HepG2 (cell line): Measurements from ENCODE around the gene WNT7A. TPM values are rescaled to one million over a fixed set of nuclear protein-coding genes. Genes with fewer than 3 reads are reported as not detected.

ENCODE experiments used
- ATAC-seq: fragments of 200-7000 bp; cut with Tn5 transposase; 3 replicates; pipeline ENCODE4 v1.9.1; 2020; ENCODE audit warnings: mild to moderate bottlenecking, moderate library complexity
- BruUV-seq: library from RNA; stranded (reverse); fragments of 400-500 nt; replicated peaks from 2 replicates; lab custom pipeline; 2021; lab: Mats Ljungman, UMichigan
- CTCF ChIA-PET: fragments of 300-600 bp; formaldehyde crosslinking; extraction: SDS; loops from one replicate; lab custom pipeline; 2021; ENCODE audit warnings: low total read pairs, inconsistent platforms, low intra/inter-chr PET ratio; lab: Yijun Ruan, JAX
- POLR2A ChIA-PET: fragments of 350-600 bp; sonication (Branson Sonifier 250); formaldehyde crosslinking; loops from one replicate; lab custom pipeline; 2020; ENCODE audit warnings: antibody characterized with exemption, inconsistent platforms; lab: Yijun Ruan, JAX
- DNase-seq: peaks from one replicate; pipeline ENCODE4 v3.0.0-alpha.2; 2015; ENCODE audit warnings: low spot score
- FAIRE-seq: peaks from 3 replicates; lab custom pipeline; 2011; peaks lifted over from hg19 to GRCh38; lab: Jason Lieb, UNC
- H2AFZ ChIP-seq: one replicate; pipeline ENCODE4 v1.6.1; 2011; ENCODE audit warnings: low read length, inconsistent platforms
- H3K27ac ChIP-seq: fragments of 300-600 bp; 3 replicates; pipeline ENCODE4 v1.8.0; 2011; ENCODE audit warnings: mixed run types, mild to moderate bottlenecking, mixed read lengths, low read length, inconsistent platforms; ENCODE audit not compliant: insufficient read depth; ENCODE audit errors: extremely low read length
- H3K27me3 ChIP-seq, 2 experiments: fragments of 200-600 bp in 1 of 2; 2 replicates in 1 of 2; 3 replicates in 1 of 2; pipeline versions ENCODE4 v1.6.0 to v1.8.0; 2011; ENCODE audit warnings: low read length in 2 of 2, mild to moderate bottlenecking in 2 of 2, moderate library complexity in 2 of 2, inconsistent platforms in 1 of 2; ENCODE audit not compliant: insufficient read depth in 2 of 2, control insufficient read depth in 1 of 2
- H3K36me3 ChIP-seq, 2 experiments: fragments of 200-600 bp in 1 of 2; replicated peaks in 1 of 2; 2 replicates in 1 of 2; 3 replicates in 1 of 2; pipeline versions ENCODE4 v1.5.1 to v1.8.0; 2011; ENCODE audit warnings: low read length in 2 of 2, inconsistent platforms in 1 of 2; ENCODE audit not compliant: insufficient read depth in 2 of 2, control insufficient read depth in 1 of 2
- H3K4me1 ChIP-seq: 2 replicates; pipeline ENCODE4 v1.5.1; 2012; ENCODE audit warnings: low read length, inconsistent platforms; ENCODE audit not compliant: insufficient read depth
- H3K4me2 ChIP-seq: 2 replicates; pipeline ENCODE4 v1.6.0; 2011; ENCODE audit warnings: low read depth, low read length, inconsistent platforms
- H3K4me3 ChIP-seq, 3 experiments: fragments of 200-600 bp in 1 of 3; sonication (generic), shearing (Covaris generic) in 1 of 3; replicated peaks in 1 of 3; 2 replicates each; pipeline ENCODE4 v1.5.1; 2011 to 2016; ENCODE audit warnings: low read length in 3 of 3, inconsistent platforms in 2 of 3, low read depth in 2 of 3, mild to moderate bottlenecking in 2 of 3, control low read depth in 1 of 3, mixed read lengths in 1 of 3; ENCODE audit not compliant: insufficient read depth in 1 of 3
- H3K79me2 ChIP-seq: one replicate; pipeline ENCODE4 v1.6.1; 2011; ENCODE audit warnings: low read length, inconsistent platforms; ENCODE audit not compliant: insufficient read depth
- H3K9ac ChIP-seq: 2 replicates; pipeline ENCODE4 v1.6.0; 2011; ENCODE audit warnings: mild to moderate bottlenecking, low read depth, low read length, inconsistent platforms; ENCODE audit not compliant: insufficient read depth
- H3K9me3 ChIP-seq: 2 replicates; pipeline ENCODE4 v1.5.1; 2012; ENCODE audit warnings: mild to moderate bottlenecking, low read length
- H4K20me1 ChIP-seq: 2 replicates; pipeline ENCODE4 v1.6.0; 2011; ENCODE audit warnings: inconsistent platforms, mild to moderate bottlenecking, low read length, moderate library complexity; ENCODE audit not compliant: insufficient read depth
- ADNP ChIP-seq: sonication (generic); formaldehyde crosslinking; IDR thresholded peaks from 2 replicates; pipeline ENCODE4 v1.4.0; 2020; ENCODE audit warnings: missing genetic modification reagents
- DNMT3B ChIP-seq: conservative IDR thresholded peaks from 2 replicates; pipeline ENCODE4 v1.6.1; 2016; ENCODE audit warnings: missing biosample characterization, control low read depth
- HCFC1 ChIP-seq: fragments of 150-350 bp; IDR thresholded peaks from 2 replicates; pipeline ENCODE4 v1.6.1; 2014; ENCODE audit warnings: low read depth, low read length
- RFXAP ChIP-seq: sonication (generic); formaldehyde crosslinking; IDR thresholded peaks from 2 replicates; pipeline ENCODE4 v1.4.0; 2020; ENCODE audit warnings: missing genetic modification reagents, borderline replicate concordance
- SRSF1 ChIP-seq: fragments of 200-400 bp; formaldehyde crosslinking; optimal IDR thresholded peaks from 2 replicates; pipeline ENCODE3; 2017; ENCODE audit warnings: mild to moderate bottlenecking, low read depth, low read length, moderate library complexity
- TOPORS ChIP-seq: sonication (generic); formaldehyde crosslinking; IDR thresholded peaks from 2 replicates; pipeline ENCODE4 v1.8.0; 2023; ENCODE audit warnings: mild to moderate bottlenecking, missing genetic modification reagents
- ZEB1 ChIP-seq: IDR thresholded peaks from 2 replicates; pipeline ENCODE4 v1.6.1; 2012; ENCODE audit warnings: mild to moderate bottlenecking, low read depth, inconsistent platforms; ENCODE audit not compliant: insufficient replicate concordance
- ZNF224 ChIP-seq: sonication (generic); formaldehyde crosslinking; IDR thresholded peaks from 2 replicates; pipeline ENCODE4 v1.5.0; 2020; ENCODE audit warnings: mild to moderate bottlenecking, missing genetic modification reagents
- ZNF234 ChIP-seq: sonication (generic); formaldehyde crosslinking; conservative IDR thresholded peaks from 2 replicates; pipeline ENCODE4 v1.5.1; 2020; ENCODE audit warnings: mild to moderate bottlenecking, missing genetic modification reagents
- WGBS: methylation state at CpG from one replicate; pipeline ENCODE4 v1.1.6; 2017; ENCODE audit warnings: low lambda C conversion rate; 5-methylcytosine and 5-hydroxymethylcytosine counted together
- in situ Hi-C: cut with HindIII; loops from 2 replicates; pipeline ENCODE4 v1.10.0; 2017; ENCODE audit warnings: low pct_unique_long_range_greater_than_20kb; ENCODE audit not compliant: extremely low pct_ligation_motif_present
- intact Hi-C: fragments of 100-400 bp; cut with micrococcal nuclease; formaldehyde crosslinking; loops from one replicate; pipeline ENCODE4 v1.10.0; 2022; ENCODE audit not compliant: unreplicated experiment
- polyA plus RNA-seq, 8 experiments: library from polyadenylated mRNA; depleted of rRNA in 3 of 8; stranded (reverse) in 7 of 8; unstranded in 1 of 8; fragments of >200 nt; fragmentation: Illumina TruSeq in 4 of 8; extraction: Trizol in 4 of 8; gene quantifications; 2 replicates each; pipeline versions ENCODE4 v1.2.1 to v1.2.3, GENCODE V29; 2011 to 2016; ENCODE audit warnings: low read depth in 4 of 8, missing spikeins in 1 of 8, mixed read lengths in 1 of 8; ENCODE audit not compliant: insufficient read depth in 1 of 8
- total RNA-seq, 5 experiments: library from RNA; depleted of rRNA; stranded (reverse); fragments of >200 nt; fragmentation: Illumina TruSeq; extraction: Trizol; gene quantifications; 2 replicates each; pipeline ENCODE4 v1.2.3, GENCODE V29; 2016; ENCODE audit warnings: low read depth in 1 of 5
- TF ChIP-seq, protein P1 (sequence below): IDR thresholded peaks from 2 replicates; pipeline ENCODE4 v1.6.1; 2018; ENCODE audit warnings: missing genetic modification reagents
- TF ChIP-seq, protein P2 (sequence below): IDR thresholded peaks from 2 replicates; pipeline ENCODE4 v1.6.1; 2016; ENCODE audit warnings: low read depth
- TF ChIP-seq, protein P3 (sequence below): sonication (generic); formaldehyde crosslinking; IDR thresholded peaks from 2 replicates; pipeline ENCODE4 v1.4.0; 2020; ENCODE audit warnings: missing genetic modification reagents, mild to moderate bottlenecking, borderline replicate concordance
- TF ChIP-seq, protein P4 (sequence below): conservative IDR thresholded peaks from 2 replicates; pipeline ENCODE4 v1.6.1; 2018; ENCODE audit warnings: missing genetic modification reagents

WNT7A gene
- total and polyA plus RNA-seq, 2 of the 13 experiments (the other 11 are each of a cell fraction or from before 2014, with no cell fraction given) = not detected

DNA sequence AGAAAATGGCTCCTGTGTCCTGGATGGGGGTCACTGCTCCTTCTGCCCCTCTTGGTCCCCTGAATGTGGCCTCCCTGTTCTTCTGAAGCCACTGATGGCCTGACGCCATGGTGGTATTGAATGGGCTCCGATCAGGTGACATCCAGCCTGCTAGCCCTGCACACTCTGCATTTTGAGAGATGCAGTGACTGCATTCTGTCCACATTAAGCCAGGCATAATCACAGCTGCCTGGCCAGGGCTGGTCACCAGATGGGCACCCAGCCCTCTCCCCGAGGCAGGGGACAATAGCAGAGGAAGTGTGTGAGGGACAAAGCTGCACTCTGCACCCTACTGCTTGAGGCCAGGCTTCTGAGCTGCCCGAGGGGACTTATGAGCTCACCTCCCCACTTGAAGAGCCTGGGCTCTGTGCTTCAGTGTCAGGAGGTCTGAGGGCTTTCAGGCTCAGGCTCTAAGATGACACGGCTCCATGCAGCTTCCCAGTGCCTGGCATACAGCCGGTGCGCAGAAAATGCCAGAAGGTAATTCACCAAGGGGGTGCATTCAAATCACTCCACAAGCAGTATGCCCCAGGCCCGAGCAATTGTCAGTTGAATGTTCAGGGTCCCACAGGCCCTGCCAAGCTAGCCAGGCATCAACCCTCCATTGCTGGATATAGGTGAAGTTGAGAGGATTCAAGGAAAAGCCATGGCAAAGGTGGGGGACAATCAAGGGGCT lies 56.8 kb downstream of the WNT7A start:
- Histone ChIP-seq H3K4me3 (no peak overlapping the region), H3K4me2 (no peak overlapping the region), H3K27ac (no peak overlapping the region), H3K9ac (no peak overlapping the region), H2AFZ (no peak overlapping the region), H3K27me3 (peaks cover 3 to 28% of the 10 kb centered on the region in 2 experiments; a peak in 3 of 5 replicates), H3K79me2 (no peaks in the 10 kb centered on the region), H4K20me1 (no peaks in the 10 kb centered on the region), H3K36me3 (no peaks in the 10 kb centered on the region), H3K9me3 (no peaks in the 10 kb centered on the region), H3K4me1 (no peaks in the 10 kb centered on the region)
- ChIA-PET POLR2A (no interaction called here), CTCF (no interaction called here)
- ATAC-seq (no peak), DNase-seq (no peak), FAIRE-seq (no peak)
- no TSS peak for BruUV-seq
- WGBS = 0% methylated on average over 3 of the region's 8 CpGs
- in situ Hi-C loops (no loop called here), intact Hi-C loops (no loop called here)
- TF ChIP-seq ADNP (CRISPR knock-in tag) (no peak), SRSF1 (no peak), TOPORS (CRISPR knock-in tag) (no peak), ZEB1 (no peak), HCFC1 (no peak), ZNF234 (CRISPR knock-in tag) (no peak), ZNF224 (CRISPR knock-in tag) (no peak), DNMT3B (CRISPR knock-in tag) (no peak), RFXAP (CRISPR knock-in tag) (no peak)
- TF ChIP-seq, protein P1, sequence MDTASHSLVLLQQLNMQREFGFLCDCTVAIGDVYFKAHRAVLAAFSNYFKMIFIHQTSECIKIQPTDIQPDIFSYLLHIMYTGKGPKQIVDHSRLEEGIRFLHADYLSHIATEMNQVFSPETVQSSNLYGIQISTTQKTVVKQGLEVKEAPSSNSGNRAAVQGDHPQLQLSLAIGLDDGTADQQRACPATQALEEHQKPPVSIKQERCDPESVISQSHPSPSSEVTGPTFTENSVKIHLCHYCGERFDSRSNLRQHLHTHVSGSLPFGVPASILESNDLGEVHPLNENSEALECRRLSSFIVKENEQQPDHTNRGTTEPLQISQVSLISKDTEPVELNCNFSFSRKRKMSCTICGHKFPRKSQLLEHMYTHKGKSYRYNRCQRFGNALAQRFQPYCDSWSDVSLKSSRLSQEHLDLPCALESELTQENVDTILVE (CRISPR knock-in tag) = no peak
- TF ChIP-seq, protein P2, sequence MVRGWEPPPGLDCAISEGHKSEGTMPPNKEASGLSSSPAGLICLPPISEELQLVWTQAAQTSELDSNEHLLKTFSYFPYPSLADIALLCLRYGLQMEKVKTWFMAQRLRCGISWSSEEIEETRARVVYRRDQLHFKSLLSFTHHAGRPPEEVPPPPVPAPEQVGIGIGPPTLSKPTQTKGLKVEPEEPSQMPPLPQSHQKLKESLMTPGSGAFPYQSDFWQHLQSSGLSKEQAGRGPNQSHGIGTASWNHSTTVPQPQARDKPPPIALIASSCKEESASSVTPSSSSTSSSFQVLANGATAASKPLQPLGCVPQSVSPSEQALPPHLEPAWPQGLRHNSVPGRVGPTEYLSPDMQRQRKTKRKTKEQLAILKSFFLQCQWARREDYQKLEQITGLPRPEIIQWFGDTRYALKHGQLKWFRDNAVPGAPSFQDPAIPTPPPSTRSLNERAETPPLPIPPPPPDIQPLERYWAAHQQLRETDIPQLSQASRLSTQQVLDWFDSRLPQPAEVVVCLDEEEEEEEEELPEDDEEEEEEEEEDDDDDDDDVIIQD = no peak
- TF ChIP-seq, protein P3, sequence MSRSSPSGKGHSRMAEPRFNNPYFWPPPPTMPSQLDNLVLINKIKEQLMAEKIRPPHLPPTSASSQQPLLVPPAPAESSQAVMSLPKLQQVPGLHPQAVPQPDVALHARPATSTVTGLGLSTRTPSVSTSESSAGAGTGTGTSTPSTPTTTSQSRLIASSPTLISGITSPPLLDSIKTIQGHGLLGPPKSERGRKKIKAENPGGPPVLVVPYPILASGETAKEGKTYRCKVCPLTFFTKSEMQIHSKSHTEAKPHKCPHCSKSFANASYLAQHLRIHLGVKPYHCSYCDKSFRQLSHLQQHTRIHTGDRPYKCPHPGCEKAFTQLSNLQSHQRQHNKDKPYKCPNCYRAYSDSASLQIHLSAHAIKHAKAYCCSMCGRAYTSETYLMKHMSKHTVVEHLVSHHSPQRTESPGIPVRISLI = no peak
- TF ChIP-seq, protein P4, sequence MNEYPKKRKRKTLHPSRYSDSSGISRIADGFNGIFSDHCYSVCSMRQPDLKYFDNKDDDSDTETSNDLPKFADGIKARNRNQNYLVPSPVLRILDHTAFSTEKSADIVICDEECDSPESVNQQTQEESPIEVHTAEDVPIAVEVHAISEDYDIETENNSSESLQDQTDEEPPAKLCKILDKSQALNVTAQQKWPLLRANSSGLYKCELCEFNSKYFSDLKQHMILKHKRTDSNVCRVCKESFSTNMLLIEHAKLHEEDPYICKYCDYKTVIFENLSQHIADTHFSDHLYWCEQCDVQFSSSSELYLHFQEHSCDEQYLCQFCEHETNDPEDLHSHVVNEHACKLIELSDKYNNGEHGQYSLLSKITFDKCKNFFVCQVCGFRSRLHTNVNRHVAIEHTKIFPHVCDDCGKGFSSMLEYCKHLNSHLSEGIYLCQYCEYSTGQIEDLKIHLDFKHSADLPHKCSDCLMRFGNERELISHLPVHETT = no peak
